GM12878 (cell line): ENCODE data around the gene CDK17. TPM values are rescaled to one million over a fixed set of nuclear protein-coding genes. Genes with fewer than 3 reads are reported as not detected.
A peak's percentile ranks its signal among the peaks of the same experiment; 100 is the strongest.

Source experiments
- ATAC-seq: fragments of 200-7000 bp; cut with Tn5 transposase; 3 replicates; pipeline ENCODE4 v1.9.1; 2020; ENCODE audit warnings: mild to moderate bottlenecking, moderate library complexity
- BruUV-seq: library from RNA; stranded (reverse); fragments of 400-500 nt; replicated peaks from 2 replicates; lab custom pipeline; 2021; lab: Mats Ljungman, UMichigan
- CTCF ChIA-PET: fragments of 300-600 bp; sonication (Branson Sonifier 250); formaldehyde crosslinking; extraction: SDS; loops from one replicate; lab custom pipeline; 2021; ENCODE audit warnings: inconsistent platforms; lab: Yijun Ruan, JAX
- POLR2A ChIA-PET: fragments of 350-600 bp; formaldehyde crosslinking; extraction: SDS; loops from one replicate; lab custom pipeline; 2021; ENCODE audit warnings: inconsistent platforms; lab: Charles Lee
- RAD21 ChIA-PET: fragments of 300-600 bp; sonication (Branson Sonifier 250); formaldehyde crosslinking; loops from one replicate; lab custom pipeline; 2023; ENCODE audit warnings: antibody characterized with exemption; ENCODE audit not compliant: unreplicated experiment; lab: Charles Lee
- SMC1A ChIA-PET: fragments of 300-600 bp; sonication (Branson Sonifier 250); formaldehyde crosslinking; loops from one replicate; lab custom pipeline; 2023; ENCODE audit not compliant: unreplicated experiment, uncharacterized antibody; lab: Charles Lee
- DNase-seq: peaks from one replicate; pipeline ENCODE4 v3.0.0-alpha.2; 2011; ENCODE audit warnings: low read depth, low spot score
- FAIRE-seq: peaks from 3 replicates; lab custom pipeline; 2011; peaks lifted over from hg19 to GRCh38; lab: Jason Lieb, UNC
- H2AFZ ChIP-seq: 2 replicates; pipeline ENCODE4 v1.6.0; 2011; ENCODE audit warnings: low read depth, low read length, control low read depth; ENCODE audit not compliant: control insufficient read depth
- H3K27ac ChIP-seq: 2 replicates; pipeline ENCODE4 v1.5.1; 2011; ENCODE audit warnings: control low read depth; ENCODE audit not compliant: control insufficient read depth, insufficient read depth
- H3K27me3 ChIP-seq, 2 experiments: replicated peaks in 1 of 2; 2 replicates each; pipeline versions ENCODE4 v1.6.0 to v1.6.1; 2011; ENCODE audit warnings: low read length in 1 of 2; ENCODE audit not compliant: control insufficient read depth in 2 of 2, insufficient read depth in 2 of 2
- H3K36me3 ChIP-seq, 2 experiments: 2 replicates each; pipeline ENCODE4 v1.5.1; 2011; ENCODE audit warnings: low read length in 1 of 2; ENCODE audit not compliant: control insufficient read depth in 2 of 2, insufficient read depth in 2 of 2
- H3K4me1 ChIP-seq: 2 replicates; pipeline ENCODE4 v1.6.1; 2011; ENCODE audit warnings: mild to moderate bottlenecking, low read length, moderate library complexity, mixed read lengths; ENCODE audit not compliant: control insufficient read depth, insufficient read depth
- H3K4me2 ChIP-seq: 2 replicates; pipeline ENCODE4 v1.6.0; 2011; ENCODE audit warnings: control low read depth; ENCODE audit not compliant: control insufficient read depth, insufficient read depth
- H3K4me3 ChIP-seq: fragments of 200-600 bp; sonication (generic); 2 replicates; pipeline ENCODE4 v1.5.1; 2016
- H3K79me2 ChIP-seq: 2 replicates; pipeline ENCODE4 v1.6.0; 2011; ENCODE audit warnings: low read length; ENCODE audit not compliant: control insufficient read depth, insufficient read depth
- H3K9ac ChIP-seq: 2 replicates; pipeline ENCODE4 v1.8.0; 2011; ENCODE audit warnings: low read length, control low read depth, mixed read lengths; ENCODE audit not compliant: control insufficient read depth, insufficient read depth
- H3K9me3 ChIP-seq: replicated peaks from 3 replicates; pipeline ENCODE4 v1.5.1; 2011; ENCODE audit warnings: mild to moderate bottlenecking, low read length; ENCODE audit not compliant: control insufficient read depth, insufficient read depth
- H4K20me1 ChIP-seq: 2 replicates; pipeline ENCODE4 v1.6.0; 2011; ENCODE audit not compliant: control insufficient read depth, insufficient read depth
- BHLHE40 ChIP-seq, 2 experiments: fragments of 450-650 bp in 1 of 2; IDR thresholded peaks; 2 replicates each; pipeline ENCODE4 v1.6.1; 2011 to 2017; ENCODE audit warnings: low read depth in 2 of 2, borderline replicate concordance in 1 of 2, improper control_type of control experiment in 1 of 2, low read length in 1 of 2, mild to moderate bottlenecking in 1 of 2
- CEBPB ChIP-seq, 2 experiments: fragments of 150-350 bp in 1 of 2; IDR thresholded peaks; 2 replicates each; pipeline ENCODE4 v1.6.1; 2012 to 2014; ENCODE audit warnings: low read depth in 2 of 2, low read length in 2 of 2, borderline replicate concordance in 1 of 2, inconsistent platforms in 1 of 2
- CHD1 ChIP-seq: IDR thresholded peaks from 2 replicates; pipeline ENCODE4 v1.6.1; 2012; ENCODE audit warnings: low read depth, low read length, improper control_type of control experiment
- IKZF2 ChIP-seq, 2 experiments: fragments of 450-650 bp; IDR thresholded peaks; 2 replicates each; pipeline ENCODE4 v1.6.1; 2017; ENCODE audit warnings: mild to moderate bottlenecking in 2 of 2, moderate library complexity in 2 of 2
- IRF4 ChIP-seq: IDR thresholded peaks from 2 replicates; pipeline ENCODE4 v1.6.1; 2011; ENCODE audit warnings: low read depth, low read length
- POU2F2 ChIP-seq: IDR thresholded peaks from 3 replicates; pipeline ENCODE4 v1.6.1; 2011; ENCODE audit warnings: low read depth, mild to moderate bottlenecking, low read length, borderline replicate concordance
- RUNX3 ChIP-seq: IDR thresholded peaks from 2 replicates; pipeline ENCODE4 v1.6.1; 2012; ENCODE audit warnings: low read length, inconsistent platforms
- SPI1 ChIP-seq: IDR thresholded peaks from 2 replicates; pipeline ENCODE4 v1.6.1; 2011; ENCODE audit warnings: low read depth, mild to moderate bottlenecking, low read length, moderate library complexity, borderline replicate concordance; ENCODE audit not compliant: insufficient read depth
- WGBS: methylation state at CpG from one replicate; pipeline ENCODE4 v1.1.6; 2016; ENCODE audit warnings: low lambda C conversion rate; ENCODE audit not compliant: insufficient replicate concordance, insufficient coverage; ENCODE audit errors: missing lambda C conversion rate; 5-methylcytosine and 5-hydroxymethylcytosine counted together
- in situ Hi-C: fragments of 300-500 bp; cut with MboI; formaldehyde crosslinking; loops from 9 replicates; pipeline ENCODE4 v1.14.3; 2018; ENCODE audit warnings: mixed read lengths
- intact Hi-C: fragments of 100-400 bp; cut with micrococcal nuclease; formaldehyde crosslinking; loops from one replicate; pipeline ENCODE4 v1.14.2; 2022; ENCODE audit not compliant: unreplicated experiment
- polyA plus RNA-seq, 11 experiments: library from polyadenylated mRNA; depleted of rRNA in 4 of 11; unstranded in 6 of 11; stranded (reverse) in 5 of 11; fragments of >200 nt; fragmentation: Nextera tagmentation in 4 of 11; fragmentation: Illumina TruSeq in 1 of 11; extraction: Ambion mirVana in 4 of 11; extraction: Trizol in 1 of 11; gene quantifications; 1 replicate in 1 of 11; 2 replicates in 10 of 11; pipeline versions ENCODE4 v1.2.1 to v1.2.3, GENCODE V29; 2011 to 2016; ENCODE audit warnings: inconsistent platforms in 2 of 11, missing spikeins in 2 of 11, low read depth in 1 of 11
- total RNA-seq, 4 experiments: library from RNA; depleted of rRNA in 3 of 4; stranded (reverse); fragments of >200 nt in 3 of 4; fragmentation: Illumina TruSeq in 1 of 4; extraction: Trizol in 1 of 4; gene quantifications; 2 replicates each; pipeline versions ENCODE4 v1.2.1 to v1.2.3, GENCODE V29; 2013 to 2021
- TF ChIP-seq, protein P1 (sequence below): fragments of 450-650 bp; IDR thresholded peaks from 2 replicates; pipeline ENCODE4 v1.6.1; 2016; ENCODE audit warnings: mild to moderate bottlenecking
- TF ChIP-seq, protein P2 (sequence below): fragments of 450-650 bp; IDR thresholded peaks from 2 replicates; pipeline ENCODE4 v1.6.1; 2018; ENCODE audit warnings: borderline replicate concordance, mild to moderate bottlenecking; ENCODE audit not compliant: partially characterized antibody

The CDK17 gene
- total and polyA plus RNA-seq, 10 of the 15 experiments (the other 5 are each of a cell fraction or from before 2014, with no cell fraction given), result 5.6 to 45.6 (median 18.3) TPM

DNA sequence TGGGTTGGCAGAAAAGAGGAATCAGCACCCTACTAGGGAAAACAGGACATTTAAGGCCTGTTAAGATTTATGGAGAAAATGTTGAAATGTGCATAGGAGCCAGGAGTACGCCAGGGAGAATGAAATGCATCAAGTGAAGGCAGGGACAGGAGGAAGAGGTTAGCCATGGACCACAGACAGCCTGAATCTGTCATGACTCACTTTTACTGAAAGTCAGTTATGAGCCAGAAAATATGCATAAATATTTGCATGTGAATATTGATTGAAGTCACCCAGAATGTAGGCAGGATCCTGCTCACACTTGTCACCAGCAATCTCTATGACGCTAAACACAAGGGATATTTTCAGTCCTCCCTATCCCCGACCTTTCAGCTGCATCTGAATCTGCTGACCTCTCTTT is 25.1 kb upstream of the CDK17 start:
- SMC1A ChIA-PET, result interaction anchor here (1.0 kb wide), 1 partner anchor 21 kb away, joined by 4 read pairs; no protein-coding TSS in a partner anchor
- RAD21 ChIA-PET, result interaction anchor here (1.7 kb wide), 1 partner anchor 92 kb away, joined by 4 read pairs; no protein-coding TSS in a partner anchor
- 0 out of 4 replicates have a peak, but pooled peaks of 1 of the 2 experiments have one; percentile 7 for TF ChIP-seq BHLHE40 (IDR thresholded peaks at IDR 0.05; ENCODE audit: borderline replicate concordance in 1 of 2, low read depth in 2 of 2, low read length in 1 of 2)
- TF ChIP-seq SPI1, result peak; percentile 30; the same call in 1 of the 2 replicates
- peak; percentile 97; the same call in 2 of the 3 replicates for TF ChIP-seq POU2F2
- TF ChIP-seq, protein P1, sequence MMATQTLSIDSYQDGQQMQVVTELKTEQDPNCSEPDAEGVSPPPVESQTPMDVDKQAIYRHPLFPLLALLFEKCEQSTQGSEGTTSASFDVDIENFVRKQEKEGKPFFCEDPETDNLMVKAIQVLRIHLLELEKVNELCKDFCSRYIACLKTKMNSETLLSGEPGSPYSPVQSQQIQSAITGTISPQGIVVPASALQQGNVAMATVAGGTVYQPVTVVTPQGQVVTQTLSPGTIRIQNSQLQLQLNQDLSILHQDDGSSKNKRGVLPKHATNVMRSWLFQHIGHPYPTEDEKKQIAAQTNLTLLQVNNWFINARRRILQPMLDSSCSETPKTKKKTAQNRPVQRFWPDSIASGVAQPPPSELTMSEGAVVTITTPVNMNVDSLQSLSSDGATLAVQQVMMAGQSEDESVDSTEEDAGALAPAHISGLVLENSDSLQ, result peak; percentile 41; the same call in 1 of the 2 replicates
- no peak for TF ChIP-seq CHD1
- TF ChIP-seq, protein P2, sequence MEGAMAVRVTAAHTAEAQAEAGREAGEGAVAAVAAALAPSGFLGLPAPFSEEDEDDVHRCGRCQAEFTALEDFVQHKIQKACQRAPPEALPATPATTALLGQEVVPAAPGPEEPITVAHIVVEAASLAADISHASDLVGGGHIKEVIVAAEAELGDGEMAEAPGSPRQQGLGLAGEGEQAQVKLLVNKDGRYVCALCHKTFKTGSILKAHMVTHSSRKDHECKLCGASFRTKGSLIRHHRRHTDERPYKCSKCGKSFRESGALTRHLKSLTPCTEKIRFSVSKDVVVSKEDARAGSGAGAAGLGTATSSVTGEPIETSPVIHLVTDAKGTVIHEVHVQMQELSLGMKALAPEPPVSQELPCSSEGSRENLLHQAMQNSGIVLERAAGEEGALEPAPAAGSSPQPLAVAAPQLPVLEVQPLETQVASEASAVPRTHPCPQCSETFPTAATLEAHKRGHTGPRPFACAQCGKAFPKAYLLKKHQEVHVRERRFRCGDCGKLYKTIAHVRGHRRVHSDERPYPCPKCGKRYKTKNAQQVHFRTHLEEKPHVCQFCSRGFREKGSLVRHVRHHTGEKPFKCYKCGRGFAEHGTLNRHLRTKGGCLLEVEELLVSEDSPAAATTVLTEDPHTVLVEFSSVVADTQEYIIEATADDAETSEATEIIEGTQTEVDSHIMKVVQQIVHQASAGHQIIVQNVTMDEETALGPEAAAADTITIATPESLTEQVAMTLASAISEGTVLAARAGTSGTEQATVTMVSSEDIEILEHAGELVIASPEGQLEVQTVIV, result no peak
- TF ChIP-seq IKZF2 (IDR thresholded peaks at IDR 0.05), result peak; percentile 18 to 29; a peak in 1 of 4 replicates
- no peak for TF ChIP-seq CEBPB (IDR thresholded peaks at IDR 0.05; ENCODE audit: borderline replicate concordance in 1 of 2, low read depth in 2 of 2, low read length in 2 of 2)
- TF ChIP-seq RUNX3, result peak; percentile 53
- TF ChIP-seq IRF4, result 0 out of 2 replicates have a peak, but pooled peaks have one; percentile 19
- Histone ChIP-seq H4K20me1 (no peaks in the 10 kb centered on the region), H3K4me3 (no peak overlapping the region), H2AFZ (no peak overlapping the region; the same call in 1 of the 2 replicates), H3K9me3 (no peaks in the 10 kb centered on the region), H3K4me2 (no peak overlapping the region), H3K27me3 (no peaks in the 10 kb centered on the region), H3K36me3 (no peaks in the 10 kb centered on the region), H3K27ac (no peak overlapping the region), H3K9ac (no peak overlapping the region), H3K79me2 (no peaks in the 10 kb centered on the region), H3K4me1 (peaks cover 11% of the 10 kb centered on the region; the same call in 1 of the 2 replicates)
- ATAC-seq, result peak; percentile 90
- in situ Hi-C loops, result no loop called here
- 16% methylated on average over 3 of the region's 3 CpGs for WGBS
- POLR2A ChIA-PET, result no interaction called here
- FAIRE-seq, result peak; percentile 56
- no TSS peak for BruUV-seq
- CTCF ChIA-PET, result no interaction called here
- intact Hi-C loops, result no loop called here
- DNase-seq, result no peak
